ENCODE measurements around the gene ACSM3. TPM values are rescaled to one million over a fixed set of nuclear protein-coding genes. Genes with fewer than 3 reads are reported as not detected.

ACSM3 gene
- total and polyA plus RNA-seq, 2 donors = 4.1 to 9.9 TPM

GRCh38 chr16:20735490-20735889 lies 28.3 kb upstream of the ACSM3 start:
- H3K9me3 ChIP-seq (ENCODE audit: control insufficient read depth in 2 of 2, insufficient read depth in 1 of 2, low read length in 1 of 2) = no peaks in the 10 kb centered on the region
- no peaks in the 10 kb centered on the region for H3K27me3 ChIP-seq (ENCODE audit: control insufficient read depth in 2 of 2, insufficient read depth in 1 of 2, low read length in 1 of 2)
- WGBS = 100% methylated on average over 1 of the region's 1 CpG
- peaks cover 21 to 35% of the 10 kb centered on the region in 2 donors for H3K36me3 ChIP-seq (ENCODE audit: control insufficient read depth in 2 of 2, insufficient read depth in 2 of 2, low read length in 1 of 2)
- DNase-seq (ENCODE audit: low read depth in 6 of 9, low spot score in 9 of 9) = no peak
- peaks cover 6 to 8% of the 10 kb centered on the region in 2 donors for H3K4me1 ChIP-seq (ENCODE audit: control insufficient read depth in 2 of 2, insufficient read depth in 2 of 2, low read length in 2 of 2)
- no peak overlapping the region for H3K4me3 ChIP-seq (ENCODE audit: low read length in 2 of 2)
- no peak overlapping the region for H3K27ac ChIP-seq (ENCODE audit: low read depth in 1 of 2, low read length in 1 of 2)

DNA sequence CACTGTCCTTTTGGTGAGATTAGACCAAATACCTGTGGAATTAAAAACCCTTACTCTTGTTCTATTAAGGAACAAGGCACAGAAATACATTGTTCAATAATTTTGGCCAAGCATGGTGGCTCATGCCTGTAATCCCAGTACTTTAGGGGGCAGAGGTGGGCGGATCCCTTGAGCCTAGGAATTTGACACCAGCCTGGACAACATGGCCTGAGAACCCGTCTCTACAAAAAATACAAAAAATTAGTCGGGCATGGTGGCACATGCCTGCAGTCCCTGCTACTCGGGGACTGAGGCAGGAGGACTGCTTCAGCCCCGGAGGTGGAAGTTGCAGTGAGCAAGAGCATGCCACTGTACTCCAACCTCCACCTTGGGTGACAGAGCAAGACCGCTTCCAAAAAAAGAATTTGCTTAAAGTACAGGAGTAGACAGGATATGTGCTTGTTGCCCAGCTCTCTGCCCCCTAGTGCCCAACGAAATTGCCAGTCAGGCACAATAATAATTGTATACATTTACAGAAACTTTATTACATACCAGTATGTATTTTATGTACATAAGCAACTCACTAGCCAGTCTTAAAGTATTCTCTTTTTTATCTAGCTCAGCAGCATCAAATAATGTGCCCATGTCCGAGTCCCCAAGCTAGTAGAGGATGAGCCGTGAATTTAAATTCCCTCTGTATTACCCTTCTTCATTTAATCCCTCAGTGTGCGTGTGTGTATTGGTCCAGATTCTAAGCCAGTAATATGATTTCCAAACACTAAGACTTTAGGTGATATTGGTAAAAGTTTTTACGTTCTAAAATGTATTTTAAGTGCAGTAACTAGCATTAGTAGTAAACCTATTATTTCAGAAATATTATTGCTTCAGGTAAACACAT lies 23.6 kb upstream of the ACSM3 start:
- DNase-seq (ENCODE audit: low read depth in 6 of 9, low spot score in 9 of 9) = peak in 2 of 9 donors; percentile 10 to 16
- H3K27me3 ChIP-seq (ENCODE audit: control insufficient read depth in 2 of 2, insufficient read depth in 1 of 2, low read length in 1 of 2) = no peaks in the 10 kb centered on the region
- H3K4me3 ChIP-seq (ENCODE audit: low read length in 2 of 2) = peak overlapping the region; percentile 93 to 98
- H3K9me3 ChIP-seq (ENCODE audit: control insufficient read depth in 2 of 2, insufficient read depth in 1 of 2, low read length in 1 of 2) = no peaks in the 10 kb centered on the region
- peak overlapping the region; percentile 32 to 98 for H3K27ac ChIP-seq (ENCODE audit: low read depth in 1 of 2, low read length in 1 of 2)
- peaks cover 19 to 28% of the 10 kb centered on the region in 2 donors for H3K36me3 ChIP-seq (ENCODE audit: control insufficient read depth in 2 of 2, insufficient read depth in 2 of 2, low read length in 1 of 2)
- WGBS = 57% methylated on average over 11 of the region's 11 CpGs
- peaks cover 6 to 9% of the 10 kb centered on the region in 2 donors for H3K4me1 ChIP-seq (ENCODE audit: control insufficient read depth in 2 of 2, insufficient read depth in 2 of 2, low read length in 2 of 2)

GRCh38 chr16:20740901-20741521 lies 22.8 kb upstream of the ACSM3 start:
- Histone ChIP-seq H3K27ac (ENCODE audit: low read depth in 1 of 2, low read length in 1 of 2) (peak overlapping the region; percentile 98 to 100), H3K4me3 (ENCODE audit: low read length in 2 of 2) (peak overlapping the region; percentile 93 to 98), H3K36me3 (ENCODE audit: control insufficient read depth in 2 of 2, insufficient read depth in 2 of 2, low read length in 1 of 2) (peaks cover 17 to 21% of the 10 kb centered on the region in 2 donors), H3K27me3 (ENCODE audit: control insufficient read depth in 2 of 2, insufficient read depth in 1 of 2, low read length in 1 of 2) (no peaks in the 10 kb centered on the region), H3K9me3 (ENCODE audit: control insufficient read depth in 2 of 2, insufficient read depth in 1 of 2, low read length in 1 of 2) (no peaks in the 10 kb centered on the region), H3K4me1 (ENCODE audit: control insufficient read depth in 2 of 2, insufficient read depth in 2 of 2, low read length in 2 of 2) (peaks cover 6 to 9% of the 10 kb centered on the region in 2 donors)
- WGBS = 1% methylated on average over 36 of the region's 36 CpGs
- peak; percentile 69 to 92 (median 81) for DNase-seq (ENCODE audit: low read depth in 6 of 9, low spot score in 9 of 9)

DNA sequence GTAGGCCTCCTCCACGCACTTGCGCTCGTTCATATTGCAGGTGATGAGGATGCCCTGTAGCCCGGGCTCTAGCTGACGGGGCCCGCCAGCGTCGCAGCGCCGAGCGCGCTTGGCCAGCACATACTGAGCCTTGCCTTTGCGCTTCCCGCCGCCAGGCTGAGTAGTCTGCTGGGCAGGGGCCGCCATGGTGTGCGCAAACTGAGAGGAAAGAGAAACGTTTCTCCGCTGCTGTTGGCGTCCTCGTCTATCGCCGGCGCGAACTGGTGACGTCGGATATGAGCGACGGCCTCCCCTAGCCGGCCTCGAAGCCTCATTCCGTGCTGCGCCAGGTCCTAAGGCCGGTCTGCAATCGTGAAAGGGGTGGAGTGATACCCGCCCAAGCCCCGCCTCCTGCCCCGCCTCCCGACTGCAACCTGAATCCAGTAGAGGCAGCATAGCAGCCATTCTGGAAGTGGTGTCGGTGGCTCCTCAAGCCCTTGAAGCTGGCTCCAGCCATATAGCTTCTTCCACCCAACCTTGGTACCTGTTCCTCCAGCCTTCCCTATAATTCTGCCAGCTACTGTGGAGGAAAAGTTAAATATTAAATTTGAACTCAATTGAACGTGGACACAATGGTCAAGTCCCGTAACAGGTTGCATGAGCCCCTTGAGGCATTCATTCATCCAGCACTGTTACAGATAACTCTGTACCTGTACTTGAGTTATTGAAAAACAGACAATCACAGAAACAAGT lies 22.1 kb upstream of the ACSM3 start, which contains the start of gene THUMPD1:
THUMPD1 (minus strand) TSS at position 265 of the 732 bp plus-strand sequence; CDS start at position 186, 79 bp downstream.
- peak; percentile 85 to 97 (median 93) for DNase-seq (ENCODE audit: low read depth in 6 of 9, low spot score in 9 of 9)
- 5% methylated on average over 42 of the region's 42 CpGs for WGBS
- H3K4me1 ChIP-seq (ENCODE audit: control insufficient read depth in 2 of 2, insufficient read depth in 2 of 2, low read length in 2 of 2) = peaks cover 6 to 9% of the 10 kb centered on the region in 2 donors
- peaks cover 0 to 2% of the 10 kb centered on the region in 2 donors for H3K9me3 ChIP-seq (ENCODE audit: control insufficient read depth in 2 of 2, insufficient read depth in 1 of 2, low read length in 1 of 2)
- no peaks in the 10 kb centered on the region for H3K27me3 ChIP-seq (ENCODE audit: control insufficient read depth in 2 of 2, insufficient read depth in 1 of 2, low read length in 1 of 2)
- peak within 1 kb of the TSS; percentile 93 to 98 for H3K4me3 ChIP-seq (ENCODE audit: low read length in 2 of 2)
- peaks cover 11 to 14% of the 10 kb centered on the region in 2 donors for H3K36me3 ChIP-seq (ENCODE audit: control insufficient read depth in 2 of 2, insufficient read depth in 2 of 2, low read length in 1 of 2)
- peak within 1 kb of the TSS; percentile 98 to 100 for H3K27ac ChIP-seq (ENCODE audit: low read depth in 1 of 2, low read length in 1 of 2)

- H3K36me3 ChIP-seq (ENCODE audit: control insufficient read depth in 2 of 2, insufficient read depth in 2 of 2, low read length in 1 of 2) = peaks cover 4 to 5% of the 10 kb centered on the region in 2 donors
- peaks cover 6 to 9% of the 10 kb centered on the region in 2 donors for H3K4me1 ChIP-seq (ENCODE audit: control insufficient read depth in 2 of 2, insufficient read depth in 2 of 2, low read length in 2 of 2)
- no peak overlapping the region for H3K27ac ChIP-seq (ENCODE audit: low read depth in 1 of 2, low read length in 1 of 2)
- no peak for DNase-seq (ENCODE audit: low read depth in 6 of 9, low spot score in 9 of 9)
- no peaks in the 10 kb centered on the region for H3K27me3 ChIP-seq (ENCODE audit: control insufficient read depth in 2 of 2, insufficient read depth in 1 of 2, low read length in 1 of 2)
- peaks cover 2 to 11% of the 10 kb centered on the region in 2 donors for H3K9me3 ChIP-seq (ENCODE audit: control insufficient read depth in 2 of 2, insufficient read depth in 1 of 2, low read length in 1 of 2)
- no peak overlapping the region for H3K4me3 ChIP-seq (ENCODE audit: low read length in 2 of 2)
Measured at GRCh38 chr16:20743591-20743990, 20.2 kb upstream of the ACSM3 start.

DNA sequence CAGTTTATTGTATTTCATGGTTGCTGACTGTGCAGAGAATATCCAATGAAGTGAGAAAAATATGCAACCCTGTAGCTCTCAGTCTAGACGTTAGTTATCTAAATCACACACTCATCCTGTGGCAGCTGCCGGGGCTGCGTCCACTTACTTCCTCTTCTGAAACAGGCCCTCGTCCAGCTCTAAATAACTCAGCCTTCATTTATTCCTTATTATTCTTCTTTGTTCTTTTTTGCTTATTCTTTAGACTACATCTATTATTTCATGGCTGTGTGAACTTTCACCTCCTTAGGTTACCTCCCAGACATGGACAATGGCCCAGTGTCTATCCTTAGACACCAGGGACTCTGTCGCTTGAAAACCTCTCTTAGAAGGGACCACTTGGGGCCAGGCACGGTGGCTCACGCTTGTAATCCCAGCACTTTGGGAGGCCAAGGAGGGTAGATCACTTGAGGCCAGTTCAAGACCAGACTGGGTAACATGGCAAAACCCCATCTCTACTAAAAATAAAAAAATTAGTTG lies 18.8 kb upstream of the ACSM3 start:
- WGBS = 56% methylated on average over 7 of the region's 7 CpGs
- DNase-seq (ENCODE audit: low read depth in 6 of 9, low spot score in 9 of 9) = no peak
- no peak overlapping the region for H3K4me3 ChIP-seq (ENCODE audit: low read length in 2 of 2)
- peaks cover 6% of the 10 kb centered on the region in 2 donors for H3K4me1 ChIP-seq (ENCODE audit: control insufficient read depth in 2 of 2, insufficient read depth in 2 of 2, low read length in 2 of 2)
- H3K27ac ChIP-seq (ENCODE audit: low read depth in 1 of 2, low read length in 1 of 2) = no peak overlapping the region
- H3K9me3 ChIP-seq (ENCODE audit: control insufficient read depth in 2 of 2, insufficient read depth in 1 of 2, low read length in 1 of 2) = peaks cover 2 to 11% of the 10 kb centered on the region in 2 donors
- H3K27me3 ChIP-seq (ENCODE audit: control insufficient read depth in 2 of 2, insufficient read depth in 1 of 2, low read length in 1 of 2) = no peaks in the 10 kb centered on the region
- no peaks in the 10 kb centered on the region for H3K36me3 ChIP-seq (ENCODE audit: control insufficient read depth in 2 of 2, insufficient read depth in 2 of 2, low read length in 1 of 2)

- no peaks in the 10 kb centered on the region for H3K27me3 ChIP-seq (ENCODE audit: control insufficient read depth in 2 of 2, insufficient read depth in 1 of 2, low read length in 1 of 2)
- H3K27ac ChIP-seq (ENCODE audit: low read depth in 1 of 2, low read length in 1 of 2) = no peak overlapping the region
- no peaks in the 10 kb centered on the region for H3K36me3 ChIP-seq (ENCODE audit: control insufficient read depth in 2 of 2, insufficient read depth in 2 of 2, low read length in 1 of 2)
- H3K4me3 ChIP-seq (ENCODE audit: low read length in 2 of 2) = no peak overlapping the region
- no peaks in the 10 kb centered on the region for H3K4me1 ChIP-seq (ENCODE audit: control insufficient read depth in 2 of 2, insufficient read depth in 2 of 2, low read length in 2 of 2)
- no peak for DNase-seq (ENCODE audit: low read depth in 6 of 9, low spot score in 9 of 9)
- 99% methylated on average over 3 of the region's 3 CpGs for WGBS
- peaks cover 2 to 11% of the 10 kb centered on the region in 2 donors for H3K9me3 ChIP-seq (ENCODE audit: control insufficient read depth in 2 of 2, insufficient read depth in 1 of 2, low read length in 1 of 2)
Measured at GRCh38 chr16:20746461-20746860, 17.4 kb upstream of the ACSM3 start.

DNA sequence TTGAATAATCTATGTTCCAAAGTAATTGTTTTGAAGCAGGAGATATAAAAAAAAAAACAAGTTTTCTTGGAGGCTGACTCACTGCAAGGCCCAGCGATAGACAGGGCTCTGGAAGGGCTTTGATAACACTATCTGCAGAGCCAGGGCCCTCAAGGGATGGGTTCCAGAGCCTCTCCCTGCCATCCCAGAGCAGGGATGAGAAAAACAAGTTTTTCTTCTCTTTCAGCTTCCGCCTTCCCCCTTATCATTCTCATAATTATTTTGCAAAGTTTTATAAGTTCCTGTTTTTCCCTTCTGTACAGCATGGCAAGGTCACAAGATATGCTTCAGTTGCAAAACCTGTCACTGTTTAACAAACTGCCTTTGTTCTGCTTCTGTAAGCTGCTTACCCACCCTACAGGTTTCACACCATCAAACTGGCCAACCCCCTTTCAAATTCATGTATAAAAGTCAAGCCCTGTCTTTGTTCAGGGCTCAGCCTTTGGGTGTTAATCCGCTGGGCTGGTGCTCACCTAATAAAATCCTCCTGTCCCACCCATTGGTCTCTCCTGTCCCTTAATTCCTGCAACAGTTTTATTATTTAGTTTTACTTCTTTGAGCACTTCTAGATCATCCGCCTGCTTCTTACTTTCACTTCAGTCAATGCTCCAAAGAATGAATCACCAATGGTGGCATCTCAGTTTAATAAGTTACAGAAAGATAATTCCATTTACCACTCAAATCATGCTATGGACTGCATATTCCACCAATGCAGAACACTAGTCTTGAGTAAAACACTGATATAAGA lies 16.6 kb upstream of the ACSM3 start:
- no peak overlapping the region for H3K27ac ChIP-seq (ENCODE audit: low read depth in 1 of 2, low read length in 1 of 2)

More for the DNA sequence above, 16.6 kb upstream of the ACSM3 start:
- Histone ChIP-seq H3K36me3 (ENCODE audit: control insufficient read depth in 2 of 2, insufficient read depth in 2 of 2, low read length in 1 of 2) (no peaks in the 10 kb centered on the region), H3K4me3 (ENCODE audit: low read length in 2 of 2) (no peak overlapping the region), H3K9me3 (ENCODE audit: control insufficient read depth in 2 of 2, insufficient read depth in 1 of 2, low read length in 1 of 2) (peaks cover 2 to 11% of the 10 kb centered on the region in 2 donors), H3K4me1 (ENCODE audit: control insufficient read depth in 2 of 2, insufficient read depth in 2 of 2, low read length in 2 of 2) (no peaks in the 10 kb centered on the region), H3K27me3 (ENCODE audit: control insufficient read depth in 2 of 2, insufficient read depth in 1 of 2, low read length in 1 of 2) (no peaks in the 10 kb centered on the region)
- WGBS = 81% methylated on average over 4 of the region's 4 CpGs
- DNase-seq (ENCODE audit: low read depth in 6 of 9, low spot score in 9 of 9) = no peak
